Endodermal cell (in vitro differentiated cells): ENCODE data around the gene FABP7. TPM values are rescaled to one million over a fixed set of nuclear protein-coding genes. Genes with fewer than 3 reads are reported as not detected.
A peak's percentile ranks its signal among the peaks of the same experiment; 100 is the strongest.

Experiments used
- DNase-seq: peaks from one replicate; pipeline ENCODE4 v3.0.0-alpha.2; 2017
- H3K27ac ChIP-seq: 2 replicates; pipeline ENCODE4 v1.5.1; 2013; ENCODE audit warnings: mild to moderate bottlenecking, low read depth, low read length, moderate library complexity
- H3K27me3 ChIP-seq: 2 replicates; pipeline ENCODE4 v1.6.1; 2013; ENCODE audit warnings: mild to moderate bottlenecking, low read length, moderate library complexity; ENCODE audit not compliant: insufficient read depth, control insufficient read depth, poor library complexity, severe bottlenecking
- H3K36me3 ChIP-seq: 2 replicates; pipeline ENCODE4 v1.7.0; 2013; ENCODE audit warnings: mild to moderate bottlenecking, low read length, moderate library complexity; ENCODE audit not compliant: control insufficient read depth, insufficient read depth
- H3K4me1 ChIP-seq: one replicate; pipeline ENCODE4 v1.7.0; 2013; ENCODE audit warnings: low read length; ENCODE audit not compliant: control insufficient read depth, insufficient read depth
- H3K4me3 ChIP-seq: 2 replicates; pipeline ENCODE4 v1.5.1; 2013; ENCODE audit warnings: mild to moderate bottlenecking, low read length, moderate library complexity
- H3K9ac ChIP-seq: 2 replicates; pipeline ENCODE4 v1.6.1; 2013; ENCODE audit warnings: mild to moderate bottlenecking, low read length, moderate library complexity; ENCODE audit not compliant: poor library complexity, severe bottlenecking; ENCODE audit errors: extremely low read depth
- H3K9me3 ChIP-seq: 2 replicates; pipeline ENCODE4 v1.6.1; 2013; ENCODE audit warnings: mild to moderate bottlenecking, low read length, moderate library complexity; ENCODE audit not compliant: control insufficient read depth
- H3K27ac Mint-ChIP-seq: 2 replicates; pipeline ENCODE4 v1.8.0; 2020; ENCODE audit warnings: mixed read lengths
- H3K27me3 Mint-ChIP-seq: 2 replicates; pipeline ENCODE4 v1.8.0; 2021; ENCODE audit warnings: mild to moderate bottlenecking, mixed read lengths; ENCODE audit not compliant: insufficient read depth
- H3K36me3 Mint-ChIP-seq: 2 replicates; pipeline ENCODE4 v1.8.0; 2020; ENCODE audit warnings: low read depth, mixed read lengths
- H3K4me1 Mint-ChIP-seq: 2 replicates; pipeline ENCODE4 v1.8.0; 2020; ENCODE audit warnings: mixed read lengths
- H3K4me3 Mint-ChIP-seq: 2 replicates; pipeline ENCODE4 v1.8.0; 2020; ENCODE audit warnings: mild to moderate bottlenecking, moderate library complexity, mixed read lengths
- H3K9me3 Mint-ChIP-seq: 2 replicates; pipeline ENCODE4 v1.8.0; 2020; ENCODE audit warnings: mild to moderate bottlenecking, mixed read lengths
- WGBS, 2 experiments: methylation state at CpG; one replicate each; pipeline versions ENCODE4 v1.1.5 to v1.1.7; 2013; ENCODE audit warnings: missing lambda C conversion rate in 2 of 2, mixed read lengths in 1 of 2; ENCODE audit not compliant: insufficient coverage in 1 of 2, insufficient read length in 1 of 2; 5-methylcytosine and 5-hydroxymethylcytosine counted together
- total RNA-seq, 2 donors: library from RNA; stranded (reverse); fragmentation: NEBNext Ultra II Directional in 1 of 2; extraction: Animal tissue kit (Norgen Biotek cat#: 25700) in 1 of 2; gene quantifications; 2 replicates in 1 of 2; 3 replicates in 1 of 2; pipeline ENCODE4 v1.2.1, GENCODE V29; 2021
- TF ChIP-seq, protein P1 (sequence below): fragments of 200-600 bp; sonication (generic); conservative IDR thresholded peaks from 2 replicates; pipeline ENCODE4 v1.5.0; 2021; ENCODE audit warnings: antibody characterized with exemption, mild to moderate bottlenecking

Gene FABP7
- total RNA-seq, 2 donors from 2014 or later, result 2.7 to 3.4 TPM

DNA sequence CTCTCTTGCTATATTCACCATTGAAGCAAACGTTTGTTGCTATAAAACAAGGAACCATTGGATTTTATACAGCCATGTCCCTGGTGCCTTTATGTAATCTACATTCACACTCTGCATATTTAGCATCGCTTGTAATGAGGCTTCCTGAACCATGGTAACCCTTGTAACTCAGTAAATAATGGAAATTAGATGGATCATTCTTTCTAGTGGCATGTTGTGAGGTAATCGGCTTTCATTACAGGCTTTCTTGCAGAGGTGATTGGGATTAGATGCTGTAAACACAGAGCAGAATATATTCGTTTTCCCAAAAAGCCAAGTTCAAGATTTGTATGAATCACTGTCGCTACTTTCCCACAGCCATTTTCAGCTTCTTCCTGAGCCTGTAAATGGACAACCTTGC is 45.6 kb downstream of the FABP7 start:
- H3K27me3 ChIP-seq, result no peaks in the 10 kb centered on the region
- Mint-ChIP-seq H3K27ac (no peak overlapping the region), H3K4me1 (peaks cover 3% of the 10 kb centered on the region), H3K9me3 (no peaks in the 10 kb centered on the region), H3K36me3 (no peaks in the 10 kb centered on the region), H3K27me3 (no peaks in the 10 kb centered on the region), H3K4me3 (no peak overlapping the region)
- no peaks in the 10 kb centered on the region for H3K36me3 ChIP-seq
- TF ChIP-seq, protein P1, sequence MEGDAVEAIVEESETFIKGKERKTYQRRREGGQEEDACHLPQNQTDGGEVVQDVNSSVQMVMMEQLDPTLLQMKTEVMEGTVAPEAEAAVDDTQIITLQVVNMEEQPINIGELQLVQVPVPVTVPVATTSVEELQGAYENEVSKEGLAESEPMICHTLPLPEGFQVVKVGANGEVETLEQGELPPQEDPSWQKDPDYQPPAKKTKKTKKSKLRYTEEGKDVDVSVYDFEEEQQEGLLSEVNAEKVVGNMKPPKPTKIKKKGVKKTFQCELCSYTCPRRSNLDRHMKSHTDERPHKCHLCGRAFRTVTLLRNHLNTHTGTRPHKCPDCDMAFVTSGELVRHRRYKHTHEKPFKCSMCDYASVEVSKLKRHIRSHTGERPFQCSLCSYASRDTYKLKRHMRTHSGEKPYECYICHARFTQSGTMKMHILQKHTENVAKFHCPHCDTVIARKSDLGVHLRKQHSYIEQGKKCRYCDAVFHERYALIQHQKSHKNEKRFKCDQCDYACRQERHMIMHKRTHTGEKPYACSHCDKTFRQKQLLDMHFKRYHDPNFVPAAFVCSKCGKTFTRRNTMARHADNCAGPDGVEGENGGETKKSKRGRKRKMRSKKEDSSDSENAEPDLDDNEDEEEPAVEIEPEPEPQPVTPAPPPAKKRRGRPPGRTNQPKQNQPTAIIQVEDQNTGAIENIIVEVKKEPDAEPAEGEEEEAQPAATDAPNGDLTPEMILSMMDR, result no peak
- H3K4me1 ChIP-seq, result no peaks in the 10 kb centered on the region
- H3K9me3 ChIP-seq, result no peaks in the 10 kb centered on the region
- no peak overlapping the region for H3K9ac ChIP-seq
- H3K4me3 ChIP-seq, result no peak overlapping the region
- WGBS, 2 experiments, result 78 to 88% methylated on average over 4 to 5 of the region's 5 CpGs
- peak overlapping the region; percentile 71 for H3K27ac ChIP-seq
- no peak for DNase-seq

DNA sequence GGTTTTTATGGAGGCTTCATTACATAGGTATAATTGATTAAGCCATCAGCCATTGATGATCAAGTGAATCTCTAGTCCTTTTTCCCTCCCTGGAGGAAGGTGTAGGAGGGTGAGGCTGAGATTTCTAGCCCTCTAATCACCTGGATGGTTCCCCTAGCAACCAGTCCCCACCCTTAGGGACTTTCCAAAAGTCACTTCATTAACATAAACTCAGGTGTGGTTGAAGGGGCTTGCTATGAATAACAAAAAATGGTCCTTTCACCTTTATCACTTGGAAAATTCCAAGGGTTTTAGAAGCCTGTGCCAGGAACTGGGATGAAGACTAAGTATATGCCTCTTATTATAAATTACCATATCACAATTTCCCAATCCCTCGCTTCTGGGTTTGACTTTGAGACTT is 49.9 kb downstream of the FABP7 start:
- Histone ChIP-seq H3K4me3 (no peak overlapping the region), H3K4me1 (no peaks in the 10 kb centered on the region), H3K36me3 (no peaks in the 10 kb centered on the region), H3K27ac (no peak overlapping the region), H3K9ac (no peak overlapping the region), H3K27me3 (no peaks in the 10 kb centered on the region), H3K9me3 (no peaks in the 10 kb centered on the region)
- peaks cover 14% of the 10 kb centered on the region for H3K4me1 Mint-ChIP-seq
- no peak overlapping the region for H3K27ac Mint-ChIP-seq
- TF ChIP-seq, protein P1, result no peak
- DNase-seq, result no peak
- WGBS, 2 experiments, result 100% methylated on average over 1 of the region's 1 CpG; no CpG with 5 or more reads in 1 of the 2 experiments
- H3K4me3 Mint-ChIP-seq, result no peak overlapping the region
- H3K36me3 Mint-ChIP-seq, result no peaks in the 10 kb centered on the region
- H3K9me3 Mint-ChIP-seq, result no peaks in the 10 kb centered on the region
- no peaks in the 10 kb centered on the region for H3K27me3 Mint-ChIP-seq

DNA sequence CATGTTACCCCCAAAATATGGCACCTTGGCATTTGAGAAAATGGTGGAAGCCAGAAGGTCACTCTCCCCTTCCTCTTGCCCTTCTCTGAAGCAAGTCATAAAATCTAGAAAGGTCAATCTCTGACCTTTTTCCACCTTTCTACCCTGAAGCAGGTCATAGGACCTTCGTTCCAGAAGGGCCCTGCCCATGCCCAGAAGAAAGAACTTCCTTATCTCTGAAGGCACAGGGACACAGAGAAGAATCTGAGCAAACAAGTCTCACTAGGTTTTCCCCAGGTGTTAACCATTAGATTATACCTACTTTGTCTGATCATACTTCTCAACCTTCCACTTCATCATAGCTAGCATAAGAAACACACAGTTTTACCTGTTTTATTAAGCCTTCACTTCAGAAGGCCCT is 52.0 kb downstream of the FABP7 start:
- Histone ChIP-seq H3K9ac (no peak overlapping the region), H3K27ac (no peak overlapping the region), H3K4me1 (no peaks in the 10 kb centered on the region), H3K4me3 (no peak overlapping the region), H3K36me3 (no peaks in the 10 kb centered on the region), H3K9me3 (no peaks in the 10 kb centered on the region), H3K27me3 (no peaks in the 10 kb centered on the region)
- no peak overlapping the region for H3K4me3 Mint-ChIP-seq
- TF ChIP-seq, protein P1, result no peak
- no peaks in the 10 kb centered on the region for H3K9me3 Mint-ChIP-seq
- H3K27me3 Mint-ChIP-seq, result peaks cover 3% of the 10 kb centered on the region
- 94% methylated on average over 1 of the region's 1 CpG; no CpG with 5 or more reads in 1 of the 2 experiments for WGBS, 2 experiments
- H3K36me3 Mint-ChIP-seq, result no peaks in the 10 kb centered on the region
- no peak for DNase-seq
- H3K27ac Mint-ChIP-seq, result no peak overlapping the region
- H3K4me1 Mint-ChIP-seq, result peaks cover 14% of the 10 kb centered on the region
